MCF 10A (cell line): ENCODE data around the gene HELQ. TPM values are rescaled to one million over a fixed set of nuclear protein-coding genes. Genes with fewer than 3 reads are reported as not detected.

ENCODE experiments used
- Bru-seq: library from RNA; stranded (reverse); fragments of 400-500 nt; gene quantifications from one replicate; lab custom pipeline; 2021; lab: Mats Ljungman, UMichigan
- BruChase-seq, 2 experiments: library from RNA; stranded (reverse); fragments of 400-500 nt; gene quantifications; one replicate each; lab custom pipeline; 2021; lab: Mats Ljungman, UMichigan
- BruUV-seq: library from RNA; stranded (reverse); fragments of 400-500 nt; replicated peaks from 2 replicates; lab custom pipeline; 2021; lab: Mats Ljungman, UMichigan
- CTCF ChIA-PET: fragments of 300-600 bp; sonication (Branson Sonifier 250); formaldehyde crosslinking; extraction: SDS; loops from one replicate; lab custom pipeline; 2021; ENCODE audit warnings: antibody characterized with exemption, inconsistent platforms; lab: Yijun Ruan, JAX
- POLR2A ChIA-PET: fragments of 300-600, 350-650 bp; sonication (Branson Sonifier 250); formaldehyde crosslinking; extraction: SDS; loops from one replicate; lab custom pipeline; 2020; ENCODE audit warnings: antibody characterized with exemption, inconsistent platforms; lab: Yijun Ruan, JAX
- DNase-seq: peaks from one replicate; pipeline ENCODE4 v3.0.0-alpha.2; 2018; ENCODE audit not compliant: unreplicated experiment
- H3K27ac Mint-ChIP-seq: one replicate; pipeline ENCODE4 v1.8.0; 2022; ENCODE audit warnings: mild to moderate bottlenecking, low read depth, mixed read lengths; ENCODE audit not compliant: unreplicated experiment
- H3K27me3 Mint-ChIP-seq: one replicate; pipeline ENCODE4 v1.8.0; 2022; ENCODE audit warnings: mixed read lengths; ENCODE audit not compliant: insufficient read depth, unreplicated experiment
- H3K36me3 Mint-ChIP-seq: one replicate; pipeline ENCODE4 v1.8.0; 2022; ENCODE audit warnings: mild to moderate bottlenecking, moderate library complexity, mixed read lengths; ENCODE audit not compliant: insufficient read depth, unreplicated experiment
- H3K4me1 Mint-ChIP-seq: one replicate; pipeline ENCODE4 v1.8.0; 2022; ENCODE audit warnings: mixed read lengths; ENCODE audit not compliant: insufficient read depth, unreplicated experiment
- H3K4me3 Mint-ChIP-seq: one replicate; pipeline ENCODE4 v1.8.0; 2022; ENCODE audit warnings: mild to moderate bottlenecking, moderate library complexity, mixed read lengths; ENCODE audit not compliant: unreplicated experiment
- H3K9me3 Mint-ChIP-seq: one replicate; pipeline ENCODE4 v1.8.0; 2022; ENCODE audit warnings: mixed read lengths; ENCODE audit not compliant: unreplicated experiment
- CTCF ChIP-seq: fragments of 200-600 bp; IDR thresholded peaks from one replicate; pipeline ENCODE4 v1.8.0; 2022; ENCODE audit warnings: antibody characterized with exemption, mild to moderate bottlenecking; ENCODE audit not compliant: unreplicated experiment
- intact Hi-C: fragments of 100-400 bp; cut with micrococcal nuclease; formaldehyde crosslinking; loops from 2 replicates; pipeline ENCODE4 v1.14.1; 2022
- long read RNA-seq: library from polyadenylated mRNA; stranded (forward); transcript quantifications from one replicate; pipeline ENCODE4 v2.0.0, GENCODE V29; 2022
- total RNA-seq: library from RNA; stranded (reverse); gene quantifications from 2 replicates; pipeline ENCODE4 v1.2.3, GENCODE V29; 2022

Gene HELQ
- total RNA-seq: 12.8 and 14.4 TPM in 2 replicates
- Bru-seq, nascent RNA: percentile 69 among the genes with signal in this experiment
- percentile 67 among the genes with signal in this experiment for BruChase-seq, experiment 1, labeled RNA remaining after a 6-hour chase
- percentile 75 among the genes with signal in this experiment for BruChase-seq, experiment 2, labeled RNA remaining after a 2-hour chase
- long read RNA-seq, transcript HELQ-201 (18 exons, 3,579 nt): major isoform, 5 of 21 reads
- long read RNA-seq, partial matches to known transcripts: 6 of 21 reads
- long read RNA-seq, other reads (novel, unspliced or antisense): 6 of 21 reads

DNA sequence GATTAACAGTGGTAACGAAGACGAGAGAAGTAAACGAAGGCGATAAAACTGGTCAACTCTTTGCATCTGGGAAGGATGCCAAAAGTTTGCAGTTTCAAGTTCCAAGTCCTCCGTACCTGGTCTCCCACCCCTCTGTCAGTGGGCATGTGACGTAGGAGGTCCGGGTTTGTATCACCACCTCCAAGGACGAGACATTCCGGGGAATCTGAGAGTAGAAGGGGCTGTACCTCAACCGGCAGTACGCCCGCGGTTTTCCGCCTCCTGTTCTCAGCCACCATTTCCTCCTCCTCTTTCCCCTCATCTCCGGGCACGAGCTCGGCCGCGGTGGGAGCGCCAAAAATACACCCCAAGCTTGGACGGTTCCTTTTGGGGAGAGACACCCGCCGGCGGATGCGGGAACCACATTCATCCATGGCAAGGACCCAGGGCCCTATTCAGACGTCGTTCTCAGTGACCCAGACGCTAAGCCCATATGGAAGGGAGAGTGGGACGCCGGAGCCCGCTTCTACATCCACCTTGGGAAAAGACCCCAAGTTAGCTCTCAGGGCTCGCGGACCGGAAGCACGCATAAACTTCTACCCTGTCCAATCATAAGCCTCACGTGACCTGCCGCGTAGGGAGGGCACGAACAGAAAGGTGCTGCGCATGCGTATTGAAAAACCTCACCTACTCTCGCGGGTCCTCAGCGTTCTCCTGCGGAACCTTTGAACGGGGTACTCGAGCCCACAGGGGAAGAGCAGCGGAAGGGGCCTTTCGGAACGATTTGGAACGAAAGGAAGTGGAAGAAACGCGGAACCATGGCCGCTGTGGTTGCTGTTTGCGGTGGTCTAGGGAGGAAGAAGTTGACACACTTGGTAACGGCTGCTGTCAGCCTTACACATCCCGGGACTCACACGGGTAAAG, at the start of gene HELQ, which contains the start of gene MRPS18C:
HELQ (minus strand) TSS at position 543 of the 903 bp plus-strand sequence; CDS start at position 413, 130 bp downstream.
MRPS18C (plus strand) TSS at position 778 of the 903 bp plus-strand sequence; CDS start at position 798, 20 bp downstream.
- no peaks in the 10 kb centered on the region for H3K9me3 Mint-ChIP-seq
- H3K36me3 Mint-ChIP-seq: peaks cover 76% of the 10 kb centered on the region
- ChIA-PET POLR2A (interaction anchor here (0.6 to 4.3 kb wide), 29 partner anchors 9 to 570 kb away, joined by 3 to 22 read pairs (median 4); partner anchors contain the start of genes ABRAXAS1, COPS4, COQ2 and HPSE), CTCF (interaction anchor here (0.6 to 1.2 kb wide), 6 partner anchors 14 to 1048 kb away, joined by 3 to 5 read pairs (median 4); no protein-coding TSS in a partner anchor)
- TF ChIP-seq CTCF: peak; percentile 38
- intact Hi-C loops: loop anchor here (1.0 kb wide), 3 partner anchors 93 to 171 kb away; partner anchors contain the start of genes COQ2 and HPSE
- peak within 1 kb of the TSS; percentile 98 for H3K4me3 Mint-ChIP-seq
- no peaks in the 10 kb centered on the region for H3K27me3 Mint-ChIP-seq
- peak within 1 kb of the TSS; percentile 100 for H3K27ac Mint-ChIP-seq
- TSS peak; percentile 69 for BruUV-seq
- peaks cover 17% of the 10 kb centered on the region for H3K4me1 Mint-ChIP-seq
- DNase-seq: peak; percentile 99

DNA sequence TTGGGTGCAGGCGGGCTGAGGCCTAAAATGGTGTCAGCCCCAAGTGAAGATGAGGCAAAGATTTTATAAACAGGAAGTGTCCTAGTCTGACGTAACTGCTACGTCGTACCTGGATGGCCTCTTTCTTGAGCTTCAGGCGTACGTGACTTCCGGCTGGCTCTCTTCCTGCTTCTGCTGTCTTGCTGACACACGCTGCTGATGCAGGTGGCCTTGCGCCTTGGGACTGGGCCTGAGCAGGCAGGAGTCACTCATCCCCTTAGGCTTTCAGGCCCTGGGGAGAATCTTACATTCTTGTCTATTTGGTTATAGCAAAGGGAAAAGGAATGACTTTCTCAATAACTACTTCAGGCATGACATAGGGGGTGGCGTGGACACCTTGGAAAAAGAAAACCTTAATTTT, 49.4 kb upstream of the HELQ start:
- DNase-seq: no peak
- no peak overlapping the region for H3K4me3 Mint-ChIP-seq
- H3K27me3 Mint-ChIP-seq: no peaks in the 10 kb centered on the region
- H3K36me3 Mint-ChIP-seq: no peaks in the 10 kb centered on the region
- intact Hi-C loops: loop anchor here (5.0 to 10.0 kb wide), 2 partner anchors 270 to 752 kb away; no protein-coding TSS in a partner anchor
- no TSS peak for BruUV-seq
- ChIA-PET CTCF (interaction anchor here (0.6 kb wide), 1 partner anchor 1457 kb away, joined by 4 read pairs; no protein-coding TSS in a partner anchor), POLR2A (no interaction called here)
- no peaks in the 10 kb centered on the region for H3K4me1 Mint-ChIP-seq
- no peak overlapping the region for H3K27ac Mint-ChIP-seq
- H3K9me3 Mint-ChIP-seq: no peaks in the 10 kb centered on the region
- no peak for TF ChIP-seq CTCF

GRCh38 chr4:83504503-83504902, 48.9 kb upstream of the HELQ start:
- H3K9me3 Mint-ChIP-seq: no peaks in the 10 kb centered on the region
- no peak for DNase-seq
- no peaks in the 10 kb centered on the region for H3K4me1 Mint-ChIP-seq
- ChIA-PET POLR2A (no interaction called here), CTCF (interaction anchor here (0.6 kb wide), 1 partner anchor 1457 kb away, joined by 4 read pairs; no protein-coding TSS in a partner anchor)
- H3K4me3 Mint-ChIP-seq: no peak overlapping the region
- no peak overlapping the region for H3K27ac Mint-ChIP-seq
- no peaks in the 10 kb centered on the region for H3K27me3 Mint-ChIP-seq
- H3K36me3 Mint-ChIP-seq: no peaks in the 10 kb centered on the region
- BruUV-seq: no TSS peak
- intact Hi-C loops: loop anchor here (10.0 kb wide), 1 partner anchor 270 kb away; no protein-coding TSS in a partner anchor
- no peak for TF ChIP-seq CTCF
